SW 1271 (cell line): ENCODE measurements around the gene NR5A1.

Experiments
- DNase-seq, 2 experiments: peaks; one replicate each; lab custom pipeline; 2025; lab: John Stamatoyannopoulos, UW

NR5A1 gene

DNA sequence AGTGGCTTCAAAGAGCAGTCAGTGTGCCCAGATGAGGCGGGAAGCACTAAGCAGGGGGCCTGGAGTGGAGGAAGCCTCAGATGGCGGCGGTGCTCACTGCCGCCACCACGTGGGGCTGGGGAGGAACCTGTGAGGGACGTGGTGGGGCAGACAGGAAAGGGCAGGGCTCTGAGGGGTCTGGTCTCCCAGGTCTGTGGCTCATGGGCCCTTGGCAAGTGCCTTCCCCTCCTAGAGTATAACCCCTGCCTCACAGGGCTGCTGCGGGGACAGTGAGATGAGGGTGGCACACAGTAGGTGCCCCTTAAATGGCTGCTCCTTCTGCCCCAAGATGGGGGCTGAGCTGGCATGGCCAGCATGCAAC lies 26.6 kb downstream of the NR5A1 start:
- no peak for DNase-seq

DNA sequence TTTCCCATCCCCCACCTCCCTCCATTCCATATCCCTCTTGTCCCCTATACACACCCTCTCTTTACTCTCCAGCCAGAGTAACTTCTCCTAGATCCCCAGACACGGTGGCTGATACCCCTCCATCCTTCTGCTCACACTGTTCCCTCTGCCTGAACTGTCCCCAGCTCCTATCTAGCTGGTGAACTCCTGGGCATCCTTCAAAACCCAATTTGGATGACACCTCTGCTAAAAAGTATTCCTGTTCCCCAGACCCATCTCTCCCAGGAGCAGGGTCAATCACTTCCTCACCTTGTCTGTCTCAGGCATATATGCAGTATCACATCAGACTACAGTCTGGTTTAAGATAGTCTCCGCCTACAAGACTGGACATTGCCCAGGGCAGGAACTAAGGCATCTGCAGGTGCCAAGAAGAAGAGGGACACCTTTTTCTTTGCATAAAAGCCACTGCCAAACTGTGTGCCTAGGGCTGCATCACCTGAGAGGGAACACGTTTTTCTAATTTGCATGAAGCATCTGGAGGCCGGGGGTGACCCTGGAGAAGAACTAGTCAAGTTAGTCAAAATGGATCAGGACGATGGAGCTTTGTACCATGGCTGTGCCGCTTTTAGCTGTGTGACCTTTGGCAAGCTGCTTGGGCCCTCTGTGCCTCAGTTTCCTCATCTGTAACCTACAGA lies 27.1 kb downstream of the NR5A1 start:
- no peak for DNase-seq

DNA sequence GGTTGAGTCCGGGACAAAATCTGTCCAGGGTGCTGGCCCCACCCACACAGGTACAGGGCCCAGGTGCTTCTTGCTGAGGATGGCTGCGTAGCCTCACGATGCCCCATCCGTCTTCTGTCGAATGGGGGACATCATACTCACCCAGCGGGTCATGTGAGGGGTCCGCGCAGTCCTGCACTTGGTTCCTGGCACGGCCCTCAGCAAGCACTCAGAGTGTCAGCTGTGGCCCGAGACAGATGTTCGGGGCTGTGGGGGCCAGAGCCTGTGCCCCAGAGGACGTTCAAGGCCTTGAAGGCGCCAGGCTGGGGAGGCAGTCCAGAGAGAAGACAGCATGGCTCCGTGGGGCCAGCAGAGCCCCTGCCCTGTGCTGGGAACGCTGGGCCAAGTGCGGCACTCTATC lies 27.8 kb downstream of the NR5A1 start:
- no peak for DNase-seq

DNA sequence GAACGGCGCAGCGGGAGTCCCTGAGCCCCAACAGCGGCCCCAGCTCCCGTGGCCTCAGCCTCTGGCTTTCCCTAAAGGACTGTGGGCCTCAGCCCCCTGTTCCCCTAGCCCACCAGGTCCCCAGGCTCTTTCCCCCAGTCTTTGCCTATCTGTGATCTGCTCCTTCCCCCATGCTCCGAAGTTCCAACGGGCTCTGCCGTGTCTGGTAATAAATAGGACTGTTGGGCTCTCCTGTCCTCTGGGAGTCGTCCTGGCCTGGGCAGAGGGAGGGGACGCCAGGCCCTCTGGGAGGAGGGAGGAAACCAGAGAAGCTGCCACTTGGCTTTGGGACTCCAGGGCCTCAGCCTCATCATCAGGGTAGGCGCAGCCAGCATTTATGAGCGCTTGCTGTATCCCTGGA lies 28.8 kb downstream of the NR5A1 start:
- DNase-seq: no peak

DNA sequence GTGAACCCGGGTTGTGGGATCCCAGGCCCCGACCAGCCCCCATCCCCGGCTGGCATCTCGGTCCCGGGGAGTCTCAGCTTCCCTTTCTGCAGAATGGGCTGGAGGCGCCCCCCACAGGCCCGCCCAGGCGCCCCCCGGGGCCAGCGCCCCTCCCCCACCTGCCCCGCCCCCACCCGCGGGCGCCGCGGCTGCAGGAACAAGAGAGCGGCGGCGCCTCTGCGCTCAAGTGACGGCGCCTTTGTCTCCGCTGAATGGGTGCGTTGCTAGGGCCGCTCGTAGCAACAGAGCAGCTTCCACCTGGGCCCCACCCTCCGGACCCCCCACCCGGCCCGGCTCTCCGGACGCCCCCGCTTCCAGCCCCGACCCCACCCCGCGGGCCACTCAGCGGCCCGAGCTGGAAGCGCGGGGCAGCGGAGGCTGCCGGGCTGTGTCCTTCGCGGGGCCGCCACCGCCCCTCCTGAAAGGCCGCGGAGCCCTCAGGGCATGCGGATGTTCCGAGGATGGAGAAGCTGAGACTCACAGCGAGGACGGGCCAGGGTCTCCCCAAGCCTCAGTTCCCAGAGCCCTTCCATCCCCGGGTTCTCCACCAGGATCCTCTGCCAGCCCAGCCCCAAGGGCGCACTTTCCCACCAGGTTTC lies 29.4 kb downstream of the NR5A1 start:
- no peak for DNase-seq

DNA sequence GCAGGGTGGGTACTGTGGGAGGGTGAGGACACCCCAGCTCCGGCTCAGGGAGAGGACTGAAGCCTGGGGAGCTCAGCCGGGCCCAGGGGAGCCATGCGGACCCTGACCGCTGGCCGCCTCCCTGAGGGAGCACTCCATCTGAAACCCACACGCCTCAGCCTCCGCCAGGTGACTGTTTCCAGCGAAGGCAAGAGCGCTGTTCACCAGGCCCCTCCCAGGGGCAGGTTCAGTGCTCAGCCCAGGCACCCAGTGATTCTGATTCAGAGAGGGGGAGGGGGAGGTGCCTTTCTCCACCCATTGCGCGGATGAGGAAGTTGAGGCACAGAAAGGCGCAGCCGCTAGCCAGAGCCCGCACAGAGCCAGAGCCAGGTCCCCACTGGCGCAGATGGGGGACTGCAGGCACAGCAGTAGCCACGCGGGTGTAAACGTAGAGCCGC lies 30.0 kb downstream of the NR5A1 start:
- DNase-seq: no peak

DNA sequence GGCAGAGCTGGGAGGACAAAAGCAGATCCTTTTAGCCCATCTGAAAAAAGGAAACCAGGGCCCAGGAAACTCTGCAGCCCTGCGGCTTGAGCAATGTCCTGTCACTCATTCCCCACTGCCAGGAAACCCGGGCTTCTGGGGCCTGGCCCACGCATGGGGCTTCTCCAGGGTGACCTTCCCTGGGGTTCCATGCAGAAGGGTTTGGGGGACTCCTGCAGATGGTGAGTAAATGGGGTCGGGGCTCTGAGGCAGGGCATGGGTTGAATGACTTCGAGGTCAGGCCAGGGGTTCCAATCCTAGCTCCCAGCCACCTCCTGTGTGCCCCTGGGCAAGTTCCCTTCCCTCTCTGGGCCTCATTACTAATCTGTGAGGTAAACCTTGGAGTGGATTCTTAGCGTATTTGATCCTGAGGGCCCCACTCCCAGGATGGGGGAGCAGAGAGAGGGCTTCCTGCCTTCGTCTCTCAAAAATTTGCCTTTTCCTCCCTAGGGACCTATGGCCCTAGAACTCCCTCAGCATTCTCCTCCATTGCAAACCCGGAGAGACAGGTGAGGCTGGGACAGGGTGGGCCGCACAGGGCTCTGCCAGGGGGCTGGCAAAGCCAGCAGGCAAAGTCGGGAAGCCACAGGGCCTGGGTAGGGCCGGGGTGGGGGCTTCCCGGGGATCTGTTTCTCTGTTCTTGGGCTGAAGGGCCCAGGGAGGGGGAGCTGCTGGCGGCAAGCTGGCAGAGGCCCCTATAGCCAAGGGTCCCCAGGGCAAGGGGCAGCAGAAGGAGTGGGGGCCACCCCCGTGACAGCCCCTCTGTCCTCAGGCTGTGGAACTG lies 31.1 kb downstream of the NR5A1 start:
- no peak for DNase-seq

DNA sequence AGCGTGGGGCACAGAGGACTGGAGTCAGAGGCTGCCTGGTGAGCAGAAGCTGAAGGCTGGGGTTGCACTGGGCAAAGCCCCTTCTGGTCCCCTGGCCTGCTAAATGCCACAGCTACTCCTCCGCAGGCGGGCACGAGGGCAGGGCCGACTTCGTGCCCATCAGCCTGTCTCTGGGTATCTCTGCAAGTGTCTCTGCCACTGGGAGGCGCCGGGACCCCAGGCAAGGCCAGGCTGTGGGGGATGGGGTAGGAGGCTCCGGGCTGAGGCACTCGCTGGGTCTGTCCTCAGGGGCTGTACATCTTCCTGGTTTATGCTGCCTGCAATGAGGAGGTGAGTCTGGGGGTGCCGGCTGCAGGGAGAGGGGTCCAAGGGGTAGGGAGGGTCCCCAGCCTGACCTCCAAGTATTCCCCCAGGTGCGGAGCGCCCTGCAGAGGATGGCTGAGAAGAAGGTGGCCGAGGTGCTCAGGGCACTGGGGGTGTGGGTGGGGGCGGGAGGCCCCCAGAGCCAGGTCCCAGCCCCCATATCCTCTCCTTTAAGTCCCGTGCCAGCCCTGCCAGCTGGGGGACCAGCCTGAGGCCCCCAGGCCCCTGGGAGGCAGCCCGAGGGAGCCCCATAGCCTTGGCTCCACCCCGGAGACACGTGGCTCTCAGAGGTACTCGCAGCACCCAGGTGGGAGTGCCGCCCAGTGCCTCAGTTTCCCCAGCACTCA lies 31.9 kb downstream of the NR5A1 start:
- no peak for DNase-seq

DNA sequence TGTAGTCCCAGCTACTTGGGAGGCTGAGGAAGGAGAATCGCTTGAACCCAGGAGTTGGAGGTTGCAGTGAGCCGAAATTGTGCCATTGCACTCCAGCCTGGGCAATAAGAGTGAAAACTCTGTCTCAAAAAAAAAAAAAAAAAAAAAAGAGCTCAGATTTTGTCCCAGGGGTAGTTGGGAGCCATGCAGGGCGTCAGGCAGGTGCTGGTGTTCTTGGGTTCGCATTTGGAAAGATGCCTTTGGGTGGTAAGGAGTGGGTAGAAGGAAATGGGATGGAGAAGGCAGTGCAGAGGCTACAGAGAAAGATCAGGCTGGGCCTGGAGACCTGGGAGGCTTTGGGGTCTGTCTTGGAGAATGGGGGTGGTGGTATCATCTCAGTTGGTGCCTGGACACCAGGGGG lies 33.0 kb downstream of the NR5A1 start:
- no peak for DNase-seq

DNA sequence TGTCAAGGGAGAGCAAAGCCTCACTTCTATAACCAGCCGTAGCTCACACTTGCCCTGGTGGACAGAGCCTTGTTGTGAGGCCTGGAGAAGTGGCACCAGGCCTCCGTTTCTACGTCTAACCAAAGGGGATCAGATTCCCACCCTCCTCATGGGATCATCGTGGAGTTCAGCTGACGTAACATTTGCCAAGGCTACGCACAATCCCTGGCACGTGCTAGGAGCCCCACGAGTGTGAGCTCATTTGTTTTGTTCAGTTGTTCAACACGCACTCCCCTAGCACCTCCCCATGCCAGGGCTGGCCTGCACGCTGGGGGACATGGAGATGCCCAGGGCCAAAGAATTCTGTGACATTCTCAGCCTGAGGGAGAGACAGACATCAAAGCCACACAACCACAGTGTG lies 33.9 kb downstream of the NR5A1 start:
- DNase-seq: no peak

DNA sequence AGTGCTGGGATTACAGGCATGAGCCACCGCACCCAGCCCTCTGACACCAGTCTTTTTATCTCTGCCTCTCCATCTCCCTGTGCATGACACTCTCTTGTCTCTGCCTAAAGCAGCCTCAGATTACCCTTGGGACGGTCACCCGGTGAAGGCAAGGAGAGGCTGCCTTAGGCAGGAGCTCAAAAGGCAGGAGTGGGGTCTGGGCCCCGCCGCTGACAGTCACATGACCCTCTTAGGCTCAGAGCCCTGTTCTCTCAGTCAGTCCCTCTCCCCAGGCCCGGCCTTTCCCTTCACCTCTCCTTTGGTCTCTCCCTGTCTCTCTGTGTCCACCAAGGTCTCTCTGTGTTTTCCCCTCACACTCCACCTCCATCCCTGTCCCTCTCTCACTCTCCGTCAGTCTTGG lies 34.4 kb downstream of the NR5A1 start:
- DNase-seq: no peak

DNA sequence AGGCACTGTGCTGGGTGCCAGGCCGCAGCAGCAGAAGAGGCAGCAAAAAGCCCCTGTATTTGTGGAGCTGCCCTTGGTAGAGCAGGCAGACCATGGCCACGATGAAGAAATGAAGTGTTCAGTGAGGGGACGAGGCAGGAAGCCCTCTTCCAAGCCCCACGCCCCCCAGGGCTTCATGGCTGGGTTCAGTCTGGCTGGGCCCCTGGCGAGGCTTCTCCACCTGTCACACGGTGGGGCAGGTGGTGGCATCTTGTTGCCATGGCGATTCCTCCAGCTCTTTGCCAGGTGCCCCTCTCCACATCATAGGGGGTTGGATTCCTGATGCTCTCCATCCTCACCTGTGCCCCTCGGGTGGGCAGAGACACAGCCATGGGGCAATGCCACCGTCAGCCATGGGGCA lies 35.4 kb downstream of the NR5A1 start:
- DNase-seq: no peak

DNA sequence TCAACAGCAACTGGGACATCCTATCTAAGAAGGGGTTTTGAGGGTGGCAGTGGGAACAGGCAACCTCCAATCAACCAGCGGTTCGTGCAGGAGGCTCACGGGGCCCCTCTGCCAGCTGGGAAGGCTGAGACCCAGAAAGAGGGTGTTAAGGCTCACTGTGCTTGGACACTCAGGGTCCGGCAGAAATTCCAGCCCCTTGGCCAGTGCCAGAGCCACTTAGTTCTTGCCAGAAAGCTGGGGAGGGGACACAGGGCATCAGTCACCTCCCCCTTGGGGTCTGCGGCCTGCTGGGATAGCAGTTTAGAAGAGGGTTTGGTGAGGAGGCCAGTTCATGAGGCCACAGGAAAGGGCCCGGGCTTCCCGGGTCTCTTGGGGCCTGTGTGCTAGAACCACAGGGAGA lies 36.5 kb downstream of the NR5A1 start:
- DNase-seq: no peak

DNA sequence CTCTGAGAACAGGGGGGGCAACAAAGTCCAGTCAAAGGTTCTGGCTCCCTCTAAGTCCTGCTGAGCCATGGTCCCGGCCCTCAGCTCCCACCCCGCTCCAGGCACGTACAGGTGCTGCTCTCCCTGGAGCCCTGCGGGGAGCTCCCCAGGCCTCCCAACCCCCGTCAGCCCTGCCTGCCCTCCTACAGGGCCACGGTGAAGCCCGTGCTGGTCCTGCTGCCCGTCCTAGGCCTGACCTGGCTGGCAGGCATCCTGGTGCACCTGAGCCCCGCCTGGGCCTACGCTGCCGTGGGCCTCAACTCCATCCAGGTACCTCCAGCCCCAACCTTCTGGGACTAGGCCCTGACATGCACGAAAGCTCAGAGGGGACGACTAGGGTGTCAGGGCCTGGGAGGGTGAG lies 36.9 kb downstream of the NR5A1 start:
- DNase-seq: no peak

DNA sequence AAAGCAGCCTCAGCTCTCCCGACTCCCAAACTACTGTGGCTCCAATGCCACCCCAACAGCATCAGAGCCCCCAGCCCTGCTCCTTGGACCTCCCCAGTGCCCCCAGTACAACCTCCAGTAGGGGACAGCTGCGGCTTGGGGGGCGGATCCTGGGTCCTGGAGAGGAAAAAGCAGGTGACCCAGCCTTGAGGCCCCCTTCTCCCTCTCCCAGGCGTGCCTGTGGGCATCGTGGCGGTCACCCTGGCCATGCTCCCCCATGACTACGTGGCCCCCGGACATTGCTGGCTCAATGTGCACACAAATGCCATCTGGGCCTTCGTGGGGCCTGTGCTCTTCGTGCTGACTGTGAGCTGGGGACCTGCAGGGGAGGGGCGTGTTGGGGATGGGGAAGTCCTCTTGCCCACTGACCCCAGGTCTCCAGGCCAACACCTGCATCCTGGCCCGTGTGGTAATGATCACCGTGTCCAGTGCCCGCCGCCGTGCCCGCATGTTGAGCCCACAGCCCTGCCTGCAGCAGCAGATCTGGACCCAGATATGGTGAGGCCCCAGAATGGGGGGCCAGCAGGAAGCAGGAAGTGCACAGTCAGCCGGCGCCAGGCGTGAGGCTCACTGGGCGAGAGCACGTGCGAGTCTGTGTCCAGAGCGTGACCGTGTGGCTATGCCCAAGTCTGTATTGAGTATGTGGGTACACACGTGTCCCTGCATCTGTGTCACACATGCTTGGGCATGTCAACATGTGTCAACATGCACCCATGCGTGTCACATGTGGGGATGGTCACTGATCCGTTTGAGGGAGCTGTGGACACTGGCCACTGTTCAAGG lies 38.0 kb downstream of the NR5A1 start:
- no peak for DNase-seq

DNA sequence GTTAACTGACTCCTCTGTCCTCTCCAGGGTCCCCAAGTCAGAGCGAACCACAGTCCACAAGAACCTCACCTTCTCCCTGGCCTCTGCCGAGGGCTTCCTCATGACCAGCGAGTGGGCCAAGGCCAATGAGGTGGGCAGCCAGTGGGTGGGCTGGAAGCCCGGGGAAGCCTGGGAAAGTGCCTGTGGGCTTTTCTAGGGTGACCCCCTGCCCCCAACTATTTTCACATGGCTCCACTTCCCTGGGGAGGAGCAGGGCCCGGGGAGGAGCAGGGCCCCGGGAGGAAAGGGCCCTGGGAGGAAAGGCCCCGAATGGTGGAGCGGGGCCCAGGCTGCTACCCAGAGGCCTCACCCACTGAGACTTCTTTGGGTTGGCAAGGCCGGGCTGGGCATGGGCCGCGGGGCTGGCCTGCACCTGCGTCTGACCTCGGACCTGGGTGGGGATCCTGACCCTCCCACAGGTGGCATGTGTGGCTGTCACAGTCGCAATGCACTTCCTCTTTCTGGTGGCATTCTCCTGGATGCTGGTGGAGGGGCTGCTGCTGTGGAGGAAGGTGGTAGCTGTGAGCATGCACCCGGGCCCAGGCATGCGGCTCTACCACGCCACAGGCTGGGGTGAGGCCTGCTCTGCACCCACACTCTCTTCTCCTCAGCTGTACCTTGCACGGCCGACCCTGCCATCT lies 39.0 kb downstream of the NR5A1 start:
- DNase-seq: no peak

DNA sequence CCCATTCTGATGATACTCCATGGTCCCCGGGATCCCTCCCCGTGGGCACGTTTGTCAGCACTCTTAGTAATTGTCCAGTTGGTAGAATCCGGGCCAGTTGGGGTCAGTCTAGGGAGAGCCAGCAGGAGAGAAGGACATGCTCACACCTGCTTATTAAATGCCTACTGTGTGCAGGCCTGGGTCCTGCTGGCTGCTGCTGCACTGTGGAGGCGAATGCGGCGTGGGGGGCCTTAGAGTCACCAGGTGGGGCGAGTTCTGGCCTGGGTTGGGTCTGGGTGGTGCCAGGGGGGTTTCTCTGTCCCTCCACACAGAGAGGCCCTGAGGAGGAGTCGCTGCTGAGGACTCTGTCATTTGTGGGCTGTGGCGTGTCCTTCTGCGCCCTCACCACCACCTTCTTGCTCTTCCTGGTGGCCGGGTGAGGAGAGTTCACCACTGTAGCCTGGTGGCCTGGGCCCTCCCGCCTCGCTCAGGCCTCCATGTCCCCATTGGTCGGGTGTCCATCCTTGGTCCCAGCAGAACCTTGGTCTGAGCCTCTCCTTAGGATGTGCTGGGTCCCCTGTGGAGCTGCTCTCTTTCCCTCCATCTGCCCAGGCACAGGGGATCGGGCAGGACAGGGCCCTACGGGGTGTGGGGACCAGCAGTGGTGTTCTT lies 39.7 kb downstream of the NR5A1 start:
- DNase-seq: no peak

DNA sequence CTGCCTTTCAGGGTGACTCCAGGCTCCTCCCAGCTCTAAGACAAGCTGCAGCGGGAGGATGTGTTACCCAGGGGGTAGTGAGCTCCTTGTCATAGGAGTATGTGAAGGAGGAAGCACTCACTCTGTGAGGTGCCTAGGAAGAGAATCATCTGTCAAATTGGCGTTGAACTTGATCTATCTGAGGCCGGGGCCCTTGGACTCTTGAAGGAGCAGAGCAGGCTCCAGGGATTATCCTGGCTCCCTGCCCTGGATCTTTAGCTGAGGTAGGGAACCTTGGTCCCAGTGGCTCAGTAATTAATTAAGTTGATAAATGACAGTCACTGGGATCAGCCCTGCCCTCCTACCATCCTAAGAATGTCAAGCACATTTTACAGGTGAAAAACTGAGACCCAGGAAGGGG lies 41.5 kb downstream of the NR5A1 start:
- DNase-seq: no peak

DNA sequence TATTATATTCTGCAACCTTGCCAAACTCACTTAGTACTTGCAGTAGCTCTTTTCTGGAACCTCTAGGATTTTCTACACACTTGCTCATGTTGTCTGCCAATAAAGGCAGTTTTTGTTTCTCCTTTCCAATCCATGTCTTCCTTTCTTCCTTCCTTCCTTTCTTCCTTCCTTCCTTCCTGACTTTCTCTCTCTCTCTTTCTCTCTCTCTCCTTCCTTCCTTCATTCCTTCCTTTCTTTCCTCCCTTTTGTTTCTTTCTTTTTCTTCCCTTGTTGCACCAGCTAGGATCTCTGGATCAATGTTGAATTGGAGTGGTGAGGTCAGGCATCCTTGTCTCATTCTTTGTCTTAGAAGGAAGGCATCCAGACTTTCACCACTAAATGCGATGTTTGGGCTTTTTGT lies 44.5 kb downstream of the NR5A1 start:
- no peak for DNase-seq

DNA sequence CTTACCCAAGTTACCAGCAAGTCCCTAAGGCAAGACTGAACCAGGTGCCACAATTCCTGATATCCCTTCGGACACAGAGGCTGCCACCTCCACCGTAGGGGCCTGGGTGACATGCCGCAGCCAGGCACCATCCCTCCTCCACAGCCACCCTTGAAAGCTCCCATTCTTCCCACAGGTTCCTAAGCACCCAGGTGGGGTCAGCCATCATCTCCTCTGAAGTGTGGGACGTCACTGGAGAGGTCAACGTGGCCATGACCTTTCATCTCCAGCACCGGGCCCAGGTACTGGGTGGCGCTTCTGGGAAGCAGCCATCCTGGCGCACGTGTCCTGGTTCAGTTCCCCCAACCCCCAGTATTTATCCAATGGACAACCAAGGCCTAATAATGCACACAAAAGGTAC lies 48.8 kb downstream of the NR5A1 start:
- no peak for DNase-seq
